ENCODE results near the gene SPP1. TPM values are rescaled to one million over a fixed set of nuclear protein-coding genes. Genes with fewer than 3 reads are reported as not detected.
"Not testable (repeated sequence)": the region's sequence is repeated elsewhere in the genome, so short reads cannot be mapped to it uniquely, and the experiment has no call there.

The SPP1 gene
- total RNA-seq, 1 donor from 2014 or later, result 3.7 TPM

DNA sequence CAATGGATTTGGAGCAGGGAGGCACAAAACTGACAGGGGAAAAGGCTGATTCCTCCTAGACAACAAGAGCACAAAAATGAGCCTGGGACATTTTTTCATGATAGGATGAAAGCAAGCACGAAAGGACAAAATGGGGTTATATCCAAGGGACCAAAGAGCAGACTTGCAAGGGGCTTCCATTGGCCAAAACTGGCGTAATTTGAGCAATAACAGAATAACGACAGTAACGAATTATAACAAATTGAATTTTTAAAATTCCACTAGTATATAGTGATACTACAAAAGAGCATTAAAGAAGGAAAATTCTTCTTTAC is 10.3 kb downstream of the SPP1 start:
- Mint-ChIP-seq H3K4me1 (ENCODE audit: low read depth) (no peaks in the 10 kb centered on the region), H3K27ac (no peak overlapping the region), H3K9me3 (ENCODE audit: low read depth) (no peaks in the 10 kb centered on the region), H3K36me3 (ENCODE audit: insufficient read depth) (no peaks in the 10 kb centered on the region), H3K27me3 (peaks cover 6% of the 10 kb centered on the region), H3K4me3 (ENCODE audit: low read depth) (no peak overlapping the region)
- TF ChIP-seq, protein P1, sequence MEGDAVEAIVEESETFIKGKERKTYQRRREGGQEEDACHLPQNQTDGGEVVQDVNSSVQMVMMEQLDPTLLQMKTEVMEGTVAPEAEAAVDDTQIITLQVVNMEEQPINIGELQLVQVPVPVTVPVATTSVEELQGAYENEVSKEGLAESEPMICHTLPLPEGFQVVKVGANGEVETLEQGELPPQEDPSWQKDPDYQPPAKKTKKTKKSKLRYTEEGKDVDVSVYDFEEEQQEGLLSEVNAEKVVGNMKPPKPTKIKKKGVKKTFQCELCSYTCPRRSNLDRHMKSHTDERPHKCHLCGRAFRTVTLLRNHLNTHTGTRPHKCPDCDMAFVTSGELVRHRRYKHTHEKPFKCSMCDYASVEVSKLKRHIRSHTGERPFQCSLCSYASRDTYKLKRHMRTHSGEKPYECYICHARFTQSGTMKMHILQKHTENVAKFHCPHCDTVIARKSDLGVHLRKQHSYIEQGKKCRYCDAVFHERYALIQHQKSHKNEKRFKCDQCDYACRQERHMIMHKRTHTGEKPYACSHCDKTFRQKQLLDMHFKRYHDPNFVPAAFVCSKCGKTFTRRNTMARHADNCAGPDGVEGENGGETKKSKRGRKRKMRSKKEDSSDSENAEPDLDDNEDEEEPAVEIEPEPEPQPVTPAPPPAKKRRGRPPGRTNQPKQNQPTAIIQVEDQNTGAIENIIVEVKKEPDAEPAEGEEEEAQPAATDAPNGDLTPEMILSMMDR (IDR thresholded peaks at IDR 0.05; ENCODE audit: unreplicated experiment), result no peak
- no peak for DNase-seq (ENCODE audit: low spot score, unreplicated experiment)

DNA sequence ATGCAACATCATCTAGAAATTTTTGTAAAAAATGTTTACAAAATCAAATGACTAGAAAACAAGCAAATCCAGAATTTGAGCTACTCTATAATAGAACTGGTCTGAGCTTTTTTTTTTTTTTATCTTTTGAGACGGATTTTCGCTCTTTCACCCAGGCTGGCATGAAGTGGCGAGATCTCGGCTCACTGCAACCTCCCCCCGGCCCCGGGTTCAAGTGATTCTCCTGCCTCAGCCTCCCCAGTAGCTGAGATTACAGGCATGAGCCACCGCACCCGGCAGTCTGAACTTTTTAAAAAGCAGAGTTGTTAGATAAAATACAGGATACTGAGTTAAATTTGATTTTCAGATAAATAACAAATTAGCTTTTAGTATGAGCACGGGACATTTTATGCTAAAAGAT is 11.0 kb downstream of the SPP1 start:
- Mint-ChIP-seq H3K9me3 (ENCODE audit: low read depth) (no peaks in the 10 kb centered on the region), H3K4me1 (ENCODE audit: low read depth) (no peaks in the 10 kb centered on the region), H3K36me3 (ENCODE audit: insufficient read depth) (no peaks in the 10 kb centered on the region), H3K4me3 (ENCODE audit: low read depth) (no peak overlapping the region), H3K27me3 (peaks cover 6% of the 10 kb centered on the region), H3K27ac (no peak overlapping the region)
- DNase-seq (ENCODE audit: low spot score, unreplicated experiment), result no peak
- TF ChIP-seq, protein P1 (IDR thresholded peaks at IDR 0.05; ENCODE audit: unreplicated experiment), result no peak

DNA sequence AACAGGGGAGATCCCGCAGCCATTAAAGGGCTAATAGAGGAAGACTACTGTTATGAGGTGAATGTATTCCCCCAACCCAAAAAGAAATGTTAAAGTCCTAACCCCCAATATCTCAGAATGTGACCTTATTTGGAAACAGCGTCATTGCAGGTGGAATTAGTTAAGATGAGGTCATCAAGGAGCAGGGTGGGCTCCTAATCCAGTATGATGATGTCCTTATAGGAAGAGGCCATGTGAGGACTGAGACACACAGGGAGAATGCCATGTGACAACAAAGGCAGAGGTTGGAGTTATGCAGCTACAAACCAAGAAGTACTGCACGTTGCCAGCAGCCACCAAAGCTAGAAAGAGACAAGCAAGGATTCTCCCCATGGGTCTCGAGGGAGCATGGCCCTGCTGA is 14.3 kb downstream of the SPP1 start:
- DNase-seq (ENCODE audit: low spot score, unreplicated experiment), result no peak
- Mint-ChIP-seq H3K27me3 (peaks cover 6% of the 10 kb centered on the region), H3K4me3 (ENCODE audit: low read depth) (no peak overlapping the region), H3K9me3 (ENCODE audit: low read depth) (no peaks in the 10 kb centered on the region), H3K36me3 (ENCODE audit: insufficient read depth) (no peaks in the 10 kb centered on the region), H3K4me1 (ENCODE audit: low read depth) (no peaks in the 10 kb centered on the region), H3K27ac (no peak overlapping the region)
- TF ChIP-seq, protein P1 (IDR thresholded peaks at IDR 0.05; ENCODE audit: unreplicated experiment), result no peak

DNA sequence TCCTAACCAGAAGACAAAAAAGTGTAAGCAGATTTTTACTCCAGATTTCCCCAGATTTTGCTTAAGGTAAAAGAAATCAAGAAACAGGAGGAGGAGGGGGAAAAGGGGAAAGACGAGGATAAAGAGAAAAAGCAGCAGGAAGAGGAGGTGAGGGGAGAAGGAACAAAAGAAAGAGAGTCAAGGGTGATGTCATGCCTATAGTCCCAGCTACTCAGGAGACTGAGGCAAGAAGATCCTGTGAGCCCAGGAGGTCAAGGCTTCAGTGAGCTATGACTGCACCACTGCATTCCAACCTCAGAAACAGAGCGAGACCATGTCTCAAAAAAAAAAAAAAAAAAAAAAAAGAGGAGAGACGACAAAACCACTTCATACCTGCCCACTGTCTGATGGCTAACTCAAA is 19.9 kb downstream of the SPP1 start:
- H3K27ac Mint-ChIP-seq, result no peak overlapping the region
- no peaks in the 10 kb centered on the region for H3K4me1 Mint-ChIP-seq (ENCODE audit: low read depth)
- H3K4me3 Mint-ChIP-seq (ENCODE audit: low read depth), result no peak overlapping the region

DNA sequence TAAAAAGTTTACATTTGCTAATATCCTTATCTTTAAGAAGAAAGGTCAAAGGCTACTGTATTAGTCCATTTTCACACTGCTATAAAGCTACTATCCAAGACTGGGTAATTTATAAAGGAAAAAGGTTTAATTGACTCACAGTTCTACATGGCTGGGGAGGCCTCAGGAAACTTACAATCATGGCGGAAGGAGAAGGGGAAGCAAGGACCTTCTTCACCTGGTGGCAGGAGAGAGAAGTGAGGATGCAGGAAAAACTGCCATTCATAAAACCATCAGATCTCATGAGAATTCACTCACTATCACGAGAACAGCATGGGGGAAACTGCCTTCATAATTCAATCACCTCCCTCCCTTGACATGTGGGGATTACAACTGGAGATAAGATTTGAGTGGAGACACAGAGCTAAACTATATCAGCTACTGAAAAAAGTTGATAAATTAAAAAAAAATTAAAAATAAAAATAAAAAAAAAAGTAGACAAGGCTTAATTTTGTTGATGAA is 23.7 kb downstream of the SPP1 start:
- H3K36me3 Mint-ChIP-seq (ENCODE audit: insufficient read depth); H3K4me3 Mint-ChIP-seq (ENCODE audit: low read depth); H3K4me1 Mint-ChIP-seq (ENCODE audit: low read depth); DNase-seq (ENCODE audit: low spot score, unreplicated experiment); H3K27ac Mint-ChIP-seq; H3K9me3 Mint-ChIP-seq (ENCODE audit: low read depth): not testable (repeated sequence)
- TF ChIP-seq, protein P1 (IDR thresholded peaks at IDR 0.05; ENCODE audit: unreplicated experiment), result peak; percentile 13
- H3K27me3 Mint-ChIP-seq, result peaks cover 11% of the 10 kb centered on the region

More for the DNA sequence above, 19.9 kb downstream of the SPP1 start:
- H3K27me3 Mint-ChIP-seq, result peaks cover 3% of the 10 kb centered on the region
- no peaks in the 10 kb centered on the region for H3K9me3 Mint-ChIP-seq (ENCODE audit: low read depth)
- TF ChIP-seq, protein P1 (IDR thresholded peaks at IDR 0.05; ENCODE audit: unreplicated experiment), result no peak
- H3K36me3 Mint-ChIP-seq (ENCODE audit: insufficient read depth), result no peaks in the 10 kb centered on the region
- no peak for DNase-seq (ENCODE audit: low spot score, unreplicated experiment)
